NK-92 (cell line): Measurements from ENCODE around the gene NOTUM.

Source experiments
- DNase-seq: peaks from one replicate; lab custom pipeline; 2025; ENCODE audit not compliant: unreplicated experiment; lab: John Stamatoyannopoulos, UW

Gene NOTUM

GRCh38 chr17:81912441-81913309, 48.3 kb downstream of the NOTUM start:
- no peak for DNase-seq

- DNase-seq, result no peak
Observed at GRCh38 chr17:81911969-81912368, 49.0 kb downstream of the NOTUM start.

GRCh38 chr17:81911277-81911961, 49.6 kb downstream of the NOTUM start, which contains the start of gene PCYT2:
PCYT2 (minus strand) TSS chr17:81911399; CDS start chr17:81911355, 44 bp downstream.
- peak; percentile 58 for DNase-seq

DNA sequence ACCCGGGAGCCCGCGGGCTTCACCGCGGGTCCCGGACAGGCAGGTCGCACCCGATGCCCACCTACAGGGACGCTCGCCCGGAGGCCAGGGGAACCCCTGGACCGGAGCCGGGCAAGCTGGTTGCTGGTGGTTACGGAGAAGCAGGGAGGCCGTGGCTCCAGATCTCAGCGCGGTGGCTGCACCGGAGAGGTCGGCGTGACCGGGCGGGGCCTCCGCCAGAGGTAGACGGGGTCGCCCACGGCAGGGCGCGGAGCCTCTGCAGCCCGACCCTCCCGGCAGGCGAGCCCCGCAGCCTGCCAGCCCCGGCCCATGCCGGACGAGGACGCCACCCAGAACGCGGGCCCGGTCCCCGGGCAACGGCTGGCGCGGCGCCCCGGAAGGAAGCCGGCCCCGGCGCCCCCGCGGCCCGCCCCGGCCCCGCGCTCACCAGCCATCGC, 50.1 kb downstream of the NOTUM start:
- DNase-seq, result no peak

GRCh38 chr17:81909966-81910839, 50.8 kb downstream of the NOTUM start:
- DNase-seq, result no peak

GRCh38 chr17:81909231-81909630, 51.8 kb downstream of the NOTUM start:
- no peak for DNase-seq

DNA sequence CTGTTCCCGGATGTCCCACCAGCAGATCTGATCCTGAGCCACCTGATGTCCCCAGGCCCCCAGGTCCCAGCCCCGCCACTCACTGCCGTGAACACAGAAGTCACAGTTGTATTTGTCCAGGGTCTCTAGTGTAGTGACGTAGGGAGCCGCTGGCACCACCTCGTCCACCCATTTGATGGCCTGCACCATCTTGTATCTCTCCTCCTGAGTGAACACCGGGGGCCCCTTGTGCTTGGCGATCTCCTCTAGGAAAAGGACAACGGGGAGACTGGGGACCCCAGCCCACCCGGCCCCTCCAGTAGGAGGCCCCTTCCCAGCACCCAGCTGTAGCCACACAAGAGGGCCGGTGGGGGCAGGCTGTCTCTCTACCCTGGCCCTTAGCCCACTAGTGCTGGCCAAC, 52.2 kb downstream of the NOTUM start:
- DNase-seq, result no peak

- no peak for DNase-seq
Observed at GRCh38 chr17:81907219-81908145, 53.5 kb downstream of the NOTUM start.

GRCh38 chr17:81906476-81907218, 54.3 kb downstream of the NOTUM start:
- no peak for DNase-seq

DNA sequence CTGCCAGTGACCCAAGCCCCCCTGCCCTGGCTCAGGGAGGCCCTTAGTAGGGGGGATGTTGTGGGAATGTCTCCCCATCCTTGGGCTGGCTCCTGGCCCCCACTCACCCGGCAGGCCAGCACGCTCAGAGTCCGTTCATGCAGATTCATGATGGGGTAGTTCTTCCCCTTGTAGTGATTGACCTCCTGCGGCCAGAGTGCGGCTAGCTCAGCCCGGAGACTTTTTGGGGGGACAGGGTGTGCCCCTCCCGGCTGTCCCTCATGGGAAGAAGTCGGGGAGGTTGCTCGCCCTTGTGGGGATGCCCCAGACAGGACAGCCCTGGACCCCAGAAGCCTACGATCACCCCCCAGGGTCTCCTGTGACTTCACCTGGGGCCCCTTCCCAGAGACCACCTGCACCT, 55.0 kb downstream of the NOTUM start:
- DNase-seq, result no peak

DNA sequence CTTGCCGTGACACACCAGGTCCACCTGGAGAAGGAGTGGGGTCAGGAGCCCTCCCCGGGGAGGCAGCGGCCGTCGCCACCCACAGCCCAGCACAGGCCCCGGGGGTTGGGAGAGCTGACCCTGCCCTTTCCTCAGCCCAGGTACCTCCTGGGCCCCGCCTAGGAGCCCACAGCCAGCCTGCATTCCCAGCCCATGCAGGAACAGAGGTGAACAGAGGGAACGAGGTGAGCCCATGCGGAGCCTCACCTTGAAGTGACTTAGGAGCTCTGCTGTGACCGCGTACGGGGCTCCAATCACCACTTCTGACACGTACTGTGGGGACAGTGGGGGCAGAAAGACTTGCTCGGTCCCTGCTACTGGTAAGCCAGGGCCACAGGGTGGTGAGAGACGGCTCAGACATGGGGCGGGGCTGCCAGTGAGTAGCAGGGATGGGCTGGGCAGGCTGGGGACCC, 55.5 kb downstream of the NOTUM start:
- no peak for DNase-seq

GRCh38 chr17:81904600-81905423, 56.2 kb downstream of the NOTUM start:
- no peak for DNase-seq

DNA sequence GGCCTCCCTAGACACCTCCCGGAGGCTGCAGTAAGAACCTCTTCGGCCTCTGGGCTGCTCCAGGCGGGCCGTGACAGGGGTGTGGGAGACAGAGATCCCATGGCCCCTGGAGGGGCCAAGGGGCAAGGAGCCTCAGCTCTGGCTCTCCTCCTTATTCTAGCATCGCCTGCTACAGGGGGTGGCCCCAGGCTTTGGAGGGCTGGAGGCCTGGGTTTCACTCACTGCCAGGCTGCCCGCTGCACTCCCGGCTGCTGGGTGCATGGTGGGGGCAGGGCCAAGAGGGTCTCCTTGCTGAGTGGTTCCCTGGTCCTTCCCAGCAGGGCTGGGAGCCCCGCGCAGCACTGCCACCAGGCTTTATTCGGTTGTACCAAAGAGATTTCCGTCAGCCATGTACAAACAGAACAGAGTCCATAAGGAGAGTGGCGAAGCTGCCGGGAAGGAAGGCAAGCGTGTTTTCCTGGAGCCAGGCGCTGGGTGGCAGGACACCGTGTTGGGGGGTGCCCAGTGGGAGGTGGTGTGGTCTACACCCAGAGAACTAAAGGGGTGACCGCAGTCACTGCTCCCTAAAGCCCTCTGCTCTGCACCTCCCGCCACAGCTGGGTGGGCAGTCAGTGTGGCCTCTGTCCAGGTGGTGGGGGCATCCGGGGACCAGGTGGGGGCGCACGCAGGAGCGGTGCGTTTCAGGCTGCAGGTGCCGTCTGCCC, 56.9 kb downstream of the NOTUM start:
- no peak for DNase-seq

DNA sequence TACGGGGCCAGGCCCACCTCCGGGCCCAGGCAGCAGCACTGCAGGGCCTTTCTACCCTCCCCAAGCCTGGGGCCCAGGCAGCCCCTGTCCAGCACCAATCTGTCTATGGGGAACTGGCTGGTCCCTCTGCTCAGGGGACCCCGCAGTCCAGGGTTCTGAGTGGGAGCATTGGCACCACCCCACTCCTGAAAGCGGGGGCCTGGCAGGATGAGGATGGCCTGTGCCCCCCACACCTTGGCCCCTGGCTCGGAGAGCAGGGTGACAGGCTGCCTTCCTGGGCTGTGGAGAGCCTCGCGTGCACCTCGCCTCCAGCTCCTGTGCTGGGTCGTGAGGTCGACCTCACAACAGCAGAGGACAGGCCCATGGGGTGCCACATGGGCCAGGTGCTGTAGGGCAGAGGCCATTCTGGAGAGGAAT, 57.6 kb downstream of the NOTUM start:
- DNase-seq, result no peak

DNA sequence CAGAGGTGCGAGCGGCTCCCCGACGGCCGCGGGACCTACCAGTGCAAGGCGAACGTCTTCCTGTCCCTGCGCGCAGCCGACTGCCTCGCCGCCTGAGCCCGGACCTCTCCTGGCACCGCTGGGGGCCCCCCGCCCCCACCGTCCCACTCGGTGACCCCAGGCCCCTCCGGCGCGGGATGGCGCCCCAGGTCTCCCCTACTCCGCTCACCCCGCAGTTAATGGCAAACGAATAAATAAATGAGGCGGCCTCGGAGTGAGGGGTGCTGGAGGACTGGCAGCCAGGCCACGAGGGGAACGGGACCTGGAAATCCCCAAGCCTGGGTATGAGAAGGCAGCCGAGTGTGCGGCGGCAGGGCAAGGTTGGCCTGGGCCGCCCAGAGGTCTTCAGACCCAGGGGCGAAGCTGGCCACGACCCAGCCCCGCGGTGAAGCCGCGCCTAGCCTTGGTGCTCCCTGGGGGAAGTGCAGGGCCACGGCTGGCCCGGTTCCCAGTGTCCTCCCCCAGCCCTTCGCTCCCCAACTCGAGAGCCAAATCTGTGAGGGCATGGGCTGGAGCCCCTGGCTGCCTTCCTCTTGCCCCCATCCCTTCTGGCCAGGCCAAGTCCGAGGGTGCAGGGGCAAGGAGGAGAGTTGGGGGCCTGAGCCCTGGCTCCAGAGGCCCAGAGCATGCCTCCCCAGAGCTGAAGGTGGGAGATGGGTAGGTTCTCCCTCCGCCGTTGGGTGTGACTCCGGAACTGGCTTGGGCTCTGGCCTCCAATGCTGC, 58.2 kb downstream of the NOTUM start:
- no peak for DNase-seq
